RCC 7860 (cell line): ENCODE results near the gene SEC63.
"Not testable (repeated sequence)": the region's sequence is repeated elsewhere in the genome, so short reads cannot be mapped to it uniquely, and the experiment has no call there.

Experiments
- DNase-seq: peaks from one replicate; pipeline ENCODE4 v3.0.0-alpha.2; 2015; ENCODE audit warnings: low spot score
- FAIRE-seq: peaks from 2 replicates; lab custom pipeline; 2012; peaks lifted over from hg19 to GRCh38; lab: Jason Lieb, UNC

The SEC63 gene

GRCh38 chr6:107957909-107958688 lies at the start of gene SEC63:
TSS of gene SEC63 (minus strand) at chr6:107958208. CDS start at chr6:107958009, 199 bp downstream.
- DNase-seq, result peak; percentile 88
- no peak for FAIRE-seq

- FAIRE-seq (no peak), DNase-seq (no peak)
Measured at GRCh38 chr6:108005961-108006360, 48.0 kb upstream of the SEC63 start.

GRCh38 chr6:108004861-108005260 lies 46.9 kb upstream of the SEC63 start:
- DNase-seq (no peak), FAIRE-seq (no peak)

GRCh38 chr6:108002365-108003221 lies 44.6 kb upstream of the SEC63 start:
- FAIRE-seq, result no peak

GRCh38 chr6:108001696-108002231 lies 43.8 kb upstream of the SEC63 start:
- DNase-seq, result no peak
- no peak for FAIRE-seq

More at GRCh38 chr6:108002365-108003221, 44.6 kb upstream of the SEC63 start:
- no peak for DNase-seq

- not testable (repeated sequence) for DNase-seq, FAIRE-seq
Measured at GRCh38 chr6:108000259-108000658, 42.3 kb upstream of the SEC63 start.

GRCh38 chr6:107999341-107999740 lies 41.3 kb upstream of the SEC63 start:
- DNase-seq (no peak), FAIRE-seq (no peak)

GRCh38 chr6:107991772-107992550 lies 34.0 kb upstream of the SEC63 start:
- no peak for DNase-seq
- no peak for FAIRE-seq

GRCh38 chr6:107991061-107991460 lies 33.1 kb upstream of the SEC63 start:
- DNase-seq (no peak), FAIRE-seq (no peak)

GRCh38 chr6:107990587-107990986 lies 32.6 kb upstream of the SEC63 start:
- FAIRE-seq, DNase-seq: not testable (repeated sequence)

- DNase-seq (no peak), FAIRE-seq (no peak)
Measured at GRCh38 chr6:107989166-107990094, 31.4 kb upstream of the SEC63 start.

- FAIRE-seq (no peak), DNase-seq (no peak)
Measured at GRCh38 chr6:107988570-107988969, 30.6 kb upstream of the SEC63 start.

GRCh38 chr6:107987805-107988204 lies 29.8 kb upstream of the SEC63 start:
- no peak for DNase-seq
- no peak for FAIRE-seq

- no peak for FAIRE-seq
- DNase-seq, result no peak
Measured at GRCh38 chr6:107985701-107986100, 27.7 kb upstream of the SEC63 start.

- FAIRE-seq (no peak), DNase-seq (no peak)
Measured at GRCh38 chr6:107983811-107984210, 25.8 kb upstream of the SEC63 start.

- DNase-seq (no peak), FAIRE-seq (no peak)
Measured at GRCh38 chr6:107982486-107982885, 24.5 kb upstream of the SEC63 start.

- no peak for DNase-seq
- no peak for FAIRE-seq
Measured at GRCh38 chr6:107981695-107982094, 23.7 kb upstream of the SEC63 start.

GRCh38 chr6:107977283-107977682 lies 19.3 kb upstream of the SEC63 start:
- DNase-seq (peak; percentile 7), FAIRE-seq (peak; percentile 32)

- DNase-seq, result no peak
- no peak for FAIRE-seq
Measured at GRCh38 chr6:107976155-107976783, 18.3 kb upstream of the SEC63 start.
